HepG2 (cell line): ENCODE data around the gene FKBP10. TPM values are rescaled to one million over a fixed set of nuclear protein-coding genes. Genes with fewer than 3 reads are reported as not detected.
A peak's percentile ranks its signal among the peaks of the same experiment; 100 is the strongest.

Experiments
- ARNT ChIP-seq: fragments of 450-650 bp; IDR thresholded peaks from 2 replicates; pipeline ENCODE4 v1.6.1; 2017
- ATF7 ChIP-seq, 2 experiments: fragments of 450-650 bp in 1 of 2; sonication (generic) in 1 of 2; formaldehyde crosslinking in 1 of 2; IDR thresholded peaks; 2 replicates each; pipeline versions ENCODE4 v1.4.0 to v1.6.1; 2016 to 2020; ENCODE audit warnings: antibody characterized with exemption in 1 of 2, mild to moderate bottlenecking in 1 of 2, missing genetic modification reagents in 1 of 2
- RBAK ChIP-seq: sonication (generic); formaldehyde crosslinking; IDR thresholded peaks from 2 replicates; pipeline ENCODE4 v1.5.1; 2020; ENCODE audit warnings: mild to moderate bottlenecking, missing genetic modification reagents
- polyA plus RNA-seq, 8 experiments: library from polyadenylated mRNA; depleted of rRNA in 3 of 8; stranded (reverse) in 7 of 8; unstranded in 1 of 8; fragments of >200 nt; fragmentation: Illumina TruSeq in 4 of 8; extraction: Trizol in 4 of 8; gene quantifications; 2 replicates each; pipeline versions ENCODE4 v1.2.1 to v1.2.3, GENCODE V29; 2011 to 2016; ENCODE audit warnings: low read depth in 4 of 8, missing spikeins in 1 of 8, mixed read lengths in 1 of 8; ENCODE audit not compliant: insufficient read depth in 1 of 8
- total RNA-seq, 5 experiments: library from RNA; depleted of rRNA; stranded (reverse); fragments of >200 nt; fragmentation: Illumina TruSeq; extraction: Trizol; gene quantifications; 2 replicates each; pipeline ENCODE4 v1.2.3, GENCODE V29; 2016; ENCODE audit warnings: low read depth in 1 of 5
- TF ChIP-seq, protein P1 (sequence below): sonication (generic); formaldehyde crosslinking; IDR thresholded peaks from 2 replicates; pipeline ENCODE4 v1.4.0; 2020; ENCODE audit warnings: mild to moderate bottlenecking, missing genetic modification reagents, borderline replicate concordance
- TF ChIP-seq, protein P2 (sequence below): sonication (generic); formaldehyde crosslinking; IDR thresholded peaks from 2 replicates; pipeline ENCODE4 v1.5.1; 2020; ENCODE audit warnings: mild to moderate bottlenecking, moderate library complexity, missing genetic modification reagents
- TF ChIP-seq, protein P3 (sequence below): sonication (generic); formaldehyde crosslinking; IDR thresholded peaks from 2 replicates; pipeline ENCODE4 v1.4.0; 2020; ENCODE audit warnings: missing genetic modification reagents, borderline replicate concordance
- TF ChIP-seq, protein P4 (sequence below): sonication (generic); formaldehyde crosslinking; IDR thresholded peaks from 2 replicates; pipeline ENCODE4 v1.9.0; 2021; ENCODE audit warnings: missing genetic modification reagents, mild to moderate bottlenecking, borderline replicate concordance
- TF ChIP-seq, protein P5 (sequence below): sonication (generic); formaldehyde crosslinking; IDR thresholded peaks from 2 replicates; pipeline ENCODE4 v1.4.0; 2020; ENCODE audit warnings: missing genetic modification reagents

The FKBP10 gene
- total and polyA plus RNA-seq, 2 of the 13 experiments (the other 11 are each of a cell fraction or from before 2014, with no cell fraction given), result 149 to 573 TPM

DNA sequence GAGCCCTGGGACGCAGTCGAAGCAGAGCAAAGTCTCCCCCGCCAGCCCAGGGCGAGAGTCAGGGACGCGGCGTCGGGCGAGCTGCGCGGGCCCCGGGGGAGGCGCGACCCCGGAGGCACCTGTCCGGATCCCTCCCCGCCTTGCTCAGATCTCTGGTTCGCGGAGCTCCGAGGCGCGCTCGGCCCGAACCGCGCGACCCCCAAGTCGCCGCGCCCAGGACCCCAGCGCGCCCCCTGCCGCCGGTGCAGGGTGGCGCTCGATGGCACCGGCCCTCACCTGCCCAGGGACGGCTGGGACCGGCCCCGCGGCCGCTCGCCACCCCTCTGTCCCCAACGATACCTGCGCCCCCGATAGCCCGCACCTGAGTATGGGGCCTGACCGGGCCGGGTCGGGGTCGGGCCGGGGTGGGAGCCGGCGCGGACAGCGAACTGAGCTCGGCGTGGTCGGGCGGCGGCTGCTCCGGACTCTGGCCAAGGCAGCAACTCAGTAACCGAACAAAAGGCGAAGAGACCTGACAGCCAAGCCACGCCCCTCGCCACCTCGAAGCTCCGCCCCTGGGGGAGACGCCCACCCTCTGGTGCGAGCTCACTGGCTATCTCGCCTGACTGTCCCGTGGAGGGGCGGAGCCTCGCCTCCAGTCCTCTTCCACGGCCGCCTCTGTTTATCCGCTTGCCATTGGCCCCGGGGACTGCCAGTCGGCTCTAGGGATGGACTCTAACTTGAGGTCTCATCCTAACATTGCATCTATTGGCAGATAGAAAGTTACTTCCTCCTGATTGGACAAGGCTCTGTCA, 26.4 kb upstream of the FKBP10 start, which contains the start of gene JUP (continued):
- TF ChIP-seq, protein P1, sequence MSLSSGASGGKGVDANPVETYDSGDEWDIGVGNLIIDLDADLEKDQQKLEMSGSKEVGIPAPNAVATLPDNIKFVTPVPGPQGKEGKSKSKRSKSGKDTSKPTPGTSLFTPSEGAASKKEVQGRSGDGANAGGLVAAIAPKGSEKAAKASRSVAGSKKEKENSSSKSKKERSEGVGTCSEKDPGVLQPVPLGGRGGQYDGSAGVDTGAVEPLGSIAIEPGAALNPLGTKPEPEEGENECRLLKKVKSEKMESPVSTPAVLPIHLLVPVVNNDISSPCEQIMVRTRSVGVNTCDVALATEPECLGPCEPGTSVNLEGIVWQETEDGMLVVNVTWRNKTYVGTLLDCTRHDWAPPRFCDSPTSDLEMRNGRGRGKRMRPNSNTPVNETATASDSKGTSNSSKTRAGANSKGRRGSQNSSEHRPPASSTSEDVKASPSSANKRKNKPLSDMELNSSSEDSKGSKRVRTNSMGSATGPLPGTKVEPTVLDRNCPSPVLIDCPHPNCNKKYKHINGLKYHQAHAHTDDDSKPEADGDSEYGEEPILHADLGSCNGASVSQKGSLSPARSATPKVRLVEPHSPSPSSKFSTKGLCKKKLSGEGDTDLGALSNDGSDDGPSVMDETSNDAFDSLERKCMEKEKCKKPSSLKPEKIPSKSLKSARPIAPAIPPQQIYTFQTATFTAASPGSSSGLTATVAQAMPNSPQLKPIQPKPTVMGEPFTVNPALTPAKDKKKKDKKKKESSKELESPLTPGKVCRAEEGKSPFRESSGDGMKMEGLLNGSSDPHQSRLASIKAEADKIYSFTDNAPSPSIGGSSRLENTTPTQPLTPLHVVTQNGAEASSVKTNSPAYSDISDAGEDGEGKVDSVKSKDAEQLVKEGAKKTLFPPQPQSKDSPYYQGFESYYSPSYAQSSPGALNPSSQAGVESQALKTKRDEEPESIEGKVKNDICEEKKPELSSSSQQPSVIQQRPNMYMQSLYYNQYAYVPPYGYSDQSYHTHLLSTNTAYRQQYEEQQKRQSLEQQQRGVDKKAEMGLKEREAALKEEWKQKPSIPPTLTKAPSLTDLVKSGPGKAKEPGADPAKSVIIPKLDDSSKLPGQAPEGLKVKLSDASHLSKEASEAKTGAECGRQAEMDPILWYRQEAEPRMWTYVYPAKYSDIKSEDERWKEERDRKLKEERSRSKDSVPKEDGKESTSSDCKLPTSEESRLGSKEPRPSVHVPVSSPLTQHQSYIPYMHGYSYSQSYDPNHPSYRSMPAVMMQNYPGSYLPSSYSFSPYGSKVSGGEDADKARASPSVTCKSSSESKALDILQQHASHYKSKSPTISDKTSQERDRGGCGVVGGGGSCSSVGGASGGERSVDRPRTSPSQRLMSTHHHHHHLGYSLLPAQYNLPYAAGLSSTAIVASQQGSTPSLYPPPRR, result no peak
- TF ChIP-seq, protein P2, sequence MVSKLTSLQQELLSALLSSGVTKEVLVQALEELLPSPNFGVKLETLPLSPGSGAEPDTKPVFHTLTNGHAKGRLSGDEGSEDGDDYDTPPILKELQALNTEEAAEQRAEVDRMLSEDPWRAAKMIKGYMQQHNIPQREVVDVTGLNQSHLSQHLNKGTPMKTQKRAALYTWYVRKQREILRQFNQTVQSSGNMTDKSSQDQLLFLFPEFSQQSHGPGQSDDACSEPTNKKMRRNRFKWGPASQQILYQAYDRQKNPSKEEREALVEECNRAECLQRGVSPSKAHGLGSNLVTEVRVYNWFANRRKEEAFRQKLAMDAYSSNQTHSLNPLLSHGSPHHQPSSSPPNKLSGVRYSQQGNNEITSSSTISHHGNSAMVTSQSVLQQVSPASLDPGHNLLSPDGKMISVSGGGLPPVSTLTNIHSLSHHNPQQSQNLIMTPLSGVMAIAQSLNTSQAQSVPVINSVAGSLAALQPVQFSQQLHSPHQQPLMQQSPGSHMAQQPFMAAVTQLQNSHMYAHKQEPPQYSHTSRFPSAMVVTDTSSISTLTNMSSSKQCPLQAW (CRISPR knock-in tag), result no peak
- TF ChIP-seq ARNT (no peak), ATF7 (IDR thresholded peaks at IDR 0.05) (no peak), ATF7 (CRISPR knock-in tag; IDR thresholded peaks at IDR 0.05) (no peak), RBAK (CRISPR knock-in tag) (no peak)
- TF ChIP-seq, protein P3, sequence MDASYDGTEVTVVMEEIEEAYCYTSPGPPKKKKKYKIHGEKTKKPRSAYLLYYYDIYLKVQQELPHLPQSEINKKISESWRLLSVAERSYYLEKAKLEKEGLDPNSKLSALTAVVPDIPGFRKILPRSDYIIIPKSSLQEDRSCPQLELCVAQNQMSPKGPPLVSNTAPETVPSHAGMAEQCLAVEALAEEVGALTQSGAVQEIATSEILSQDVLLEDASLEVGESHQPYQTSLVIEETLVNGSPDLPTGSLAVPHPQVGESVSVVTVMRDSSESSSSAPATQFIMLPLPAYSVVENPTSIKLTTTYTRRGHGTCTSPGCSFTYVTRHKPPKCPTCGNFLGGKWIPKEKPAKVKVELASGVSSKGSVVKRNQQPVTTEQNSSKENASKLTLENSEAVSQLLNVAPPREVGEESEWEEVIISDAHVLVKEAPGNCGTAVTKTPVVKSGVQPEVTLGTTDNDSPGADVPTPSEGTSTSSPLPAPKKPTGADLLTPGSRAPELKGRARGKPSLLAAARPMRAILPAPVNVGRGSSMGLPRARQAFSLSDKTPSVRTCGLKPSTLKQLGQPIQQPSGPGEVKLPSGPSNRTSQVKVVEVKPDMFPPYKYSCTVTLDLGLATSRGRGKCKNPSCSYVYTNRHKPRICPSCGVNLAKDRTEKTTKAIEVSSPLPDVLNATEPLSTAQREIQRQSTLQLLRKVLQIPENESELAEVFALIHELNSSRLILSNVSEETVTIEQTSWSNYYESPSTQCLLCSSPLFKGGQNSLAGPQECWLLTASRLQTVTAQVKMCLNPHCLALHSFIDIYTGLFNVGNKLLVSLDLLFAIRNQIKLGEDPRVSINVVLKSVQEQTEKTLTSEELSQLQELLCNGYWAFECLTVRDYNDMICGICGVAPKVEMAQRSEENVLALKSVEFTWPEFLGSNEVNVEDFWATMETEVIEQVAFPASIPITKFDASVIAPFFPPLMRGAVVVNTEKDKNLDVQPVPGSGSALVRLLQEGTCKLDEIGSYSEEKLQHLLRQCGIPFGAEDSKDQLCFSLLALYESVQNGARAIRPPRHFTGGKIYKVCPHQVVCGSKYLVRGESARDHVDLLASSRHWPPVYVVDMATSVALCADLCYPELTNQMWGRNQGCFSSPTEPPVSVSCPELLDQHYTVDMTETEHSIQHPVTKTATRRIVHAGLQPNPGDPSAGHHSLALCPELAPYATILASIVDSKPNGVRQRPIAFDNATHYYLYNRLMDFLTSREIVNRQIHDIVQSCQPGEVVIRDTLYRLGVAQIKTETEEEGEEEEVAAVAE (CRISPR knock-in tag), result peak; percentile 64; the same call in 1 of the 2 replicates
- TF ChIP-seq, protein P4, sequence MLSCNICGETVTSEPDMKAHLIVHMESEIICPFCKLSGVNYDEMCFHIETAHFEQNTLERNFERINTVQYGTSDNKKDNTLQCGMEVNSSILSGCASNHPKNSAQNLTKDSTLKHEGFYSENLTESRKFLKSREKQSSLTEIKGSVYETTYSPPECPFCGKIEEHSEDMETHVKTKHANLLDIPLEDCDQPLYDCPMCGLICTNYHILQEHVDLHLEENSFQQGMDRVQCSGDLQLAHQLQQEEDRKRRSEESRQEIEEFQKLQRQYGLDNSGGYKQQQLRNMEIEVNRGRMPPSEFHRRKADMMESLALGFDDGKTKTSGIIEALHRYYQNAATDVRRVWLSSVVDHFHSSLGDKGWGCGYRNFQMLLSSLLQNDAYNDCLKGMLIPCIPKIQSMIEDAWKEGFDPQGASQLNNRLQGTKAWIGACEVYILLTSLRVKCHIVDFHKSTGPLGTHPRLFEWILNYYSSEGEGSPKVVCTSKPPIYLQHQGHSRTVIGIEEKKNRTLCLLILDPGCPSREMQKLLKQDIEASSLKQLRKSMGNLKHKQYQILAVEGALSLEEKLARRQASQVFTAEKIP (CRISPR knock-in tag), result no peak
- TF ChIP-seq, protein P5, sequence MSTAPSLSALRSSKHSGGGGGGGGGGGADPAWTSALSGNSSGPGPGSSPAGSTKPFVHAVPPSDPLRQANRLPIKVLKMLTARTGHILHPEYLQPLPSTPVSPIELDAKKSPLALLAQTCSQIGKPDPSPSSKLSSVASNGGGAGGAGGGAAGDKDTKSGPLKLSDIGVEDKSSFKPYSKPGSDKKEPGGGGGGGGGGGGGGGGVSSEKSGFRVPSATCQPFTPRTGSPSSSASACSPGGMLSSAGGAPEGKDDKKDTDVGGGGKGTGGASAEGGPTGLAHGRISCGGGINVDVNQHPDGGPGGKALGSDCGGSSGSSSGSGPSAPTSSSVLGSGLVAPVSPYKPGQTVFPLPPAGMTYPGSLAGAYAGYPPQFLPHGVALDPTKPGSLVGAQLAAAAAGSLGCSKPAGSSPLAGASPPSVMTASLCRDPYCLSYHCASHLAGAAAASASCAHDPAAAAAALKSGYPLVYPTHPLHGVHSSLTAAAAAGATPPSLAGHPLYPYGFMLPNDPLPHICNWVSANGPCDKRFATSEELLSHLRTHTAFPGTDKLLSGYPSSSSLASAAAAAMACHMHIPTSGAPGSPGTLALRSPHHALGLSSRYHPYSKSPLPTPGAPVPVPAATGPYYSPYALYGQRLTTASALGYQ (CRISPR knock-in tag), result no peak; the same call in 1 of the 2 replicates
